K562 (cell line): ENCODE measurements around the gene DROSHA. TPM values are rescaled to one million over a fixed set of nuclear protein-coding genes. Genes with fewer than 3 reads are reported as not detected.

Experiments used
- ATAC-seq: fragments of 200-7000 bp; cut with Tn5 transposase; 3 replicates; pipeline ENCODE4 v1.9.1; 2020; ENCODE audit warnings: moderate library complexity
- BruUV-seq: library from RNA; stranded (reverse); fragments of 400-500 nt; replicated peaks from 2 replicates; lab custom pipeline; 2021; lab: Mats Ljungman, UMichigan
- CTCF ChIA-PET: fragments of 300-600 bp; formaldehyde crosslinking; extraction: SDS; loops from one replicate; lab custom pipeline; 2021; ENCODE audit warnings: low intra/inter-chr PET ratio; lab: Yijun Ruan, JAX
- POLR2A ChIA-PET: fragments of 300-600, 350-650 bp; sonication (Branson Sonifier 250); formaldehyde crosslinking; extraction: SDS; loops from one replicate; lab custom pipeline; 2021; ENCODE audit warnings: antibody characterized with exemption, inconsistent platforms; lab: Yijun Ruan, JAX
- DNase-seq, 4 experiments: peaks; one replicate each; pipeline versions ENCODE4 v3.0.0 to v3.0.0-alpha.2; 2011 to 2018; ENCODE audit warnings: low spot score in 3 of 4, mixed read lengths in 3 of 4; ENCODE audit errors: extremely low read depth in 1 of 4
- FAIRE-seq: peaks from 2 replicates; lab custom pipeline; 2011; peaks lifted over from hg19 to GRCh38; lab: Jason Lieb, UNC
- H2AFZ ChIP-seq: 2 replicates; pipeline ENCODE4 v1.6.0; 2011; ENCODE audit warnings: low read depth, low read length, control low read depth, inconsistent platforms
- H3K27ac ChIP-seq: fragments of 200-600 bp; 3 replicates; pipeline ENCODE4 v1.8.0; 2011; ENCODE audit warnings: low read depth, mild to moderate bottlenecking, control low read depth, inconsistent platforms, low read length, moderate library complexity, mixed read lengths; ENCODE audit errors: extremely low read depth
- H3K27me3 ChIP-seq, 2 experiments: fragments of 300-600 bp in 1 of 2; 2 replicates in 1 of 2; 3 replicates in 1 of 2; pipeline versions ENCODE4 v1.6.0 to v1.8.0; 2011; ENCODE audit warnings: inconsistent platforms in 2 of 2, low read length in 2 of 2, mild to moderate bottlenecking in 1 of 2, mixed read lengths in 1 of 2, moderate library complexity in 1 of 2; ENCODE audit not compliant: control insufficient read depth in 2 of 2, insufficient read depth in 2 of 2
- H3K36me3 ChIP-seq: fragments of 300-600 bp; 3 replicates; pipeline ENCODE4 v1.8.0; 2011; ENCODE audit warnings: mild to moderate bottlenecking, low read length, inconsistent platforms; ENCODE audit not compliant: control insufficient read depth, insufficient read depth
- H3K4me1 ChIP-seq, 2 experiments: fragments of 200-600 bp in 1 of 2; replicated peaks in 1 of 2; 2 replicates in 1 of 2; 3 replicates in 1 of 2; pipeline versions ENCODE4 v1.5.1 to v1.8.0; 2011; ENCODE audit warnings: inconsistent platforms in 2 of 2, low read length in 2 of 2, mild to moderate bottlenecking in 1 of 2, mixed read lengths in 1 of 2, moderate library complexity in 1 of 2; ENCODE audit not compliant: control insufficient read depth in 2 of 2, insufficient read depth in 2 of 2
- H3K4me2 ChIP-seq: 2 replicates; pipeline ENCODE4 v1.6.1; 2011; ENCODE audit warnings: low read length, control low read depth, inconsistent platforms, mixed read lengths; ENCODE audit not compliant: insufficient read depth
- H3K4me3 ChIP-seq: fragments of 200-600 bp; sonication (generic), shearing (Covaris generic); 2 replicates; pipeline ENCODE4 v1.5.1; 2016; ENCODE audit warnings: control low read depth, inconsistent platforms
- H3K79me2 ChIP-seq: fragments of 200-600 bp; 3 replicates; pipeline ENCODE4 v1.8.0; 2011; ENCODE audit warnings: low read length, inconsistent platforms; ENCODE audit not compliant: control insufficient read depth, insufficient read depth
- H3K9ac ChIP-seq, 2 experiments: 2 replicates each; pipeline versions ENCODE4 v1.6.0 to v1.6.1; 2011; ENCODE audit warnings: low read depth in 2 of 2, low read length in 2 of 2, control low read depth in 1 of 2, inconsistent platforms in 1 of 2, mild to moderate bottlenecking in 1 of 2, mixed read lengths in 1 of 2; ENCODE audit not compliant: insufficient read depth in 1 of 2
- H3K9me1 ChIP-seq: one replicate; pipeline ENCODE4 v1.6.0; 2011; ENCODE audit warnings: inconsistent platforms, mild to moderate bottlenecking, low read length, moderate library complexity; ENCODE audit not compliant: control insufficient read depth, insufficient read depth
- H3K9me3 ChIP-seq: replicated peaks from 2 replicates; pipeline ENCODE4 v1.5.1; 2011; ENCODE audit warnings: low read depth, low read length, inconsistent platforms; ENCODE audit not compliant: control insufficient read depth, insufficient read depth
- H4K20me1 ChIP-seq: replicated peaks from 2 replicates; pipeline ENCODE4 v1.6.1; 2011; ENCODE audit warnings: low read length, inconsistent platforms, mixed read lengths; ENCODE audit not compliant: control insufficient read depth, insufficient read depth
- ELF1 ChIP-seq: fragments of 200-800 bp; sonication (Bioruptor generic); IDR thresholded peaks from 2 replicates; pipeline ENCODE4 v1.6.1; 2016; ENCODE audit warnings: missing genetic modification characterization, missing compliant biosample characterization
- EZH2 ChIP-seq: IDR thresholded peaks from 2 replicates; pipeline ENCODE4 v1.6.1; 2012; ENCODE audit warnings: low read depth, mild to moderate bottlenecking, inconsistent platforms, low read length, borderline replicate concordance
- GABPB1 ChIP-seq: sonication (generic); formaldehyde crosslinking; IDR thresholded peaks from 2 replicates; pipeline ENCODE4 v1.8.0; 2022; ENCODE audit warnings: mild to moderate bottlenecking, missing genetic modification reagents
- PHB2 ChIP-seq: fragments of 450-650 bp; IDR thresholded peaks from 2 replicates; pipeline ENCODE4 v1.6.1; 2017; ENCODE audit warnings: low read depth
- POLR2A ChIP-seq: fragments of 450-650 bp; conservative IDR thresholded peaks from 2 replicates; pipeline ENCODE4 v1.6.1; 2016
- SIN3B ChIP-seq: fragments of 450-650 bp; IDR thresholded peaks from 2 replicates; pipeline ENCODE4 v1.6.1; 2017; ENCODE audit warnings: low read depth, mild to moderate bottlenecking, moderate library complexity
- SP1 ChIP-seq: sonication (generic); formaldehyde crosslinking; IDR thresholded peaks from 2 replicates; pipeline ENCODE4 v1.8.1; 2022; ENCODE audit warnings: mild to moderate bottlenecking, missing genetic modification reagents
- XRCC5 ChIP-seq: fragments of 200-400 bp; formaldehyde crosslinking; IDR thresholded peaks from 2 replicates; pipeline ENCODE4 v1.6.1; 2017; ENCODE audit warnings: low read depth, mild to moderate bottlenecking, low read length
- ZNF431 ChIP-seq: sonication (generic); formaldehyde crosslinking; IDR thresholded peaks from 2 replicates; pipeline ENCODE4 v1.8.0; 2022; ENCODE audit warnings: mild to moderate bottlenecking, missing genetic modification reagents
- WGBS: fragments of 100-300 bp; shearing (Covaris generic); methylation state at CpG from one replicate; pipeline ENCODE4 v1.1.6; 2016; ENCODE audit warnings: low coverage, mixed read lengths; ENCODE audit not compliant: insufficient coverage; ENCODE audit errors: missing lambda C conversion rate; 5-methylcytosine and 5-hydroxymethylcytosine counted together
- in situ Hi-C: fragments of 300-500 bp; cut with MboI; formaldehyde crosslinking; loops from 4 replicates; pipeline ENCODE4 v1.15.0; 2018; ENCODE audit warnings: inconsistent platforms, mixed read lengths
- intact Hi-C: fragments of 100-400 bp; cut with micrococcal nuclease; formaldehyde crosslinking; loops from 2 replicates; pipeline ENCODE4 v1.14.2; 2022
- polyA plus RNA-seq, 8 experiments: library from polyadenylated mRNA; depleted of rRNA in 4 of 8; stranded (reverse) in 5 of 8; unstranded in 3 of 8; fragments of >200 nt; fragmentation: Nextera tagmentation in 2 of 8; fragmentation: Illumina TruSeq in 1 of 8; extraction: Ambion mirVana in 2 of 8; extraction: Trizol in 1 of 8; gene quantifications; 2 replicates each; pipeline versions ENCODE4 v1.2.1 to v1.2.3, GENCODE V29; 2011 to 2014; ENCODE audit warnings: inconsistent platforms in 1 of 8, missing spikeins in 1 of 8
- total RNA-seq, 7 experiments: library from RNA; depleted of rRNA in 6 of 7; stranded (reverse); fragments of >200 nt in 6 of 7; fragmentation: Illumina TruSeq in 2 of 7; extraction: Trizol in 2 of 7; gene quantifications; 2 replicates each; pipeline versions ENCODE4 v1.2.1 to v1.2.3, GENCODE V29; 2011 to 2021; ENCODE audit warnings: low replicate concordance in 1 of 7
- TF ChIP-seq, protein P1 (sequence below): fragments of 450-650 bp; IDR thresholded peaks from 2 replicates; pipeline ENCODE4 v1.7.0; 2016; ENCODE audit warnings: borderline replicate concordance
- TF ChIP-seq, protein P2 (sequence below): fragments of 250-450 bp; sonication (Bioruptor Pico); IDR thresholded peaks from 2 replicates; pipeline ENCODE4 v1.5.0; 2021; ENCODE audit warnings: mild to moderate bottlenecking, moderate library complexity

DROSHA gene
- total and polyA plus RNA-seq, 9 of the 15 experiments (the other 6 are each of a cell fraction or from before 2014, with no cell fraction given), result 52.5 to 109 (median 68.9) TPM

DNA sequence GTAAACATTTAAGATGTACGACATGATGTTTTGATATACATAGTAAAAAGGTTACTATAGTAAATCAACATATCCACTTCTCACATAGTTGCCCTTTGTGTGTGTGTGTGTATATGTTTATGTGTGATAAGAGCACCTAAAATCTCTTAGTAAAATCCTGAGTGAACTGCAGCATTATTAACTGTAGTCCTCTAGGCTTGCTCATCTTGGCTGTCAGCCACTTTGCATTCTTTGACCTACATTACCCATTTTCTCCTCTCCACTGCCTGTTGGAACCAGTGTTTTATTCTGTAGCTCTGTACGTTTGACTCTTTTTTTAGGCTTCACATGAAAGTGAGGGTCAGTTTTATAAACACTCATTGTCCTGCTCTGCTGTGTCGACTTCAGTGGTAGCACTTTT lies 24.6 kb upstream of the DROSHA start:
- FAIRE-seq (no peak), ATAC-seq (no peak), DNase-seq (no peak)
- ChIA-PET POLR2A (no interaction called here), CTCF (no interaction called here)
- in situ Hi-C loops (no loop called here), intact Hi-C loops (no loop called here)
- Histone ChIP-seq H3K9ac (no peak overlapping the region), H3K27me3 (no peaks in the 10 kb centered on the region), H3K9me3 (no peaks in the 10 kb centered on the region), H3K27ac (no peak overlapping the region), H3K4me2 (no peak overlapping the region), H2AFZ (no peak overlapping the region), H4K20me1 (no peaks in the 10 kb centered on the region), H3K79me2 (no peaks in the 10 kb centered on the region), H3K9me1 (no peaks in the 10 kb centered on the region), H3K36me3 (peaks cover 46% of the 10 kb centered on the region; the same call in 2 of the 3 replicates), H3K4me1 (no peaks in the 10 kb centered on the region), H3K4me3 (no peak overlapping the region)
- 75% methylated on average over 3 of the region's 3 CpGs for WGBS
- BruUV-seq, result no TSS peak
- TF ChIP-seq POLR2A, result peak; percentile 34; the same call in 1 of the 2 replicates
- TF ChIP-seq, protein P1, sequence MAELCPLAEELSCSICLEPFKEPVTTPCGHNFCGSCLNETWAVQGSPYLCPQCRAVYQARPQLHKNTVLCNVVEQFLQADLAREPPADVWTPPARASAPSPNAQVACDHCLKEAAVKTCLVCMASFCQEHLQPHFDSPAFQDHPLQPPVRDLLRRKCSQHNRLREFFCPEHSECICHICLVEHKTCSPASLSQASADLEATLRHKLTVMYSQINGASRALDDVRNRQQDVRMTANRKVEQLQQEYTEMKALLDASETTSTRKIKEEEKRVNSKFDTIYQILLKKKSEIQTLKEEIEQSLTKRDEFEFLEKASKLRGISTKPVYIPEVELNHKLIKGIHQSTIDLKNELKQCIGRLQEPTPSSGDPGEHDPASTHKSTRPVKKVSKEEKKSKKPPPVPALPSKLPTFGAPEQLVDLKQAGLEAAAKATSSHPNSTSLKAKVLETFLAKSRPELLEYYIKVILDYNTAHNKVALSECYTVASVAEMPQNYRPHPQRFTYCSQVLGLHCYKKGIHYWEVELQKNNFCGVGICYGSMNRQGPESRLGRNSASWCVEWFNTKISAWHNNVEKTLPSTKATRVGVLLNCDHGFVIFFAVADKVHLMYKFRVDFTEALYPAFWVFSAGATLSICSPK, result no peak

DNA sequence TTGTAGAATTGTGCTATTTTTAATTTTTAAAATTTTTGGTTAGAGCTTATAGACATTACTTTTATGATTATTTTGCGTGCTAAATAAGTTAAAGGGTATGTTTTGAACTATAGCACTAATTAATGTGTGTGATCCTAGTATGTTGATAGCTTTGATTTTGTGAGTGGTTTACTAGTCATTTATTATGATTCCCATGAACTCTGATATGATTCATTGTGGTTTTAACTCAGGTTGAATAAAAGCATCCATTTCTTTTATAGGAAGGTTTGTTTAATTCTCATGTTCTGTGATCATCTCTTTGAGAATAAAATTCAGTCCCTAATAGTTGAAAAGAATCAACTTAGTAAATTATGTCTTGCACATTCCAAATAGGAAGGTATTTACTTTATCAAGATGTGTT lies 22.7 kb upstream of the DROSHA start:
- Histone ChIP-seq H3K79me2 (no peaks in the 10 kb centered on the region), H2AFZ (no peak overlapping the region), H3K36me3 (peaks cover 56% of the 10 kb centered on the region), H3K9ac (no peak overlapping the region), H3K27ac (no peak overlapping the region), H3K9me1 (no peaks in the 10 kb centered on the region), H3K4me1 (no peaks in the 10 kb centered on the region), H3K4me2 (no peak overlapping the region), H3K4me3 (no peak overlapping the region), H3K9me3 (no peaks in the 10 kb centered on the region), H4K20me1 (no peaks in the 10 kb centered on the region), H3K27me3 (no peaks in the 10 kb centered on the region)
- intact Hi-C loops (no loop called here), in situ Hi-C loops (no loop called here)
- FAIRE-seq, result no peak
- ATAC-seq, result no peak
- WGBS, result 95% methylated on average over 1 of the region's 1 CpG
- DNase-seq, result no peak
- POLR2A ChIA-PET, result interaction anchor here (1.0 kb wide), 1 partner anchor 10 kb away, joined by 3 read pairs; no protein-coding TSS in a partner anchor
- CTCF ChIA-PET, result no interaction called here
- no TSS peak for BruUV-seq
- TF ChIP-seq ZNF431 (CRISPR knock-in tag), result no peak
- no peak for TF ChIP-seq SP1 (CRISPR knock-in tag)
- TF ChIP-seq GABPB1 (CRISPR knock-in tag), result no peak
- no peak for TF ChIP-seq ELF1 (tag)
- TF ChIP-seq PHB2, result no peak
- TF ChIP-seq XRCC5, result no peak
- no peak for TF ChIP-seq SIN3B
- TF ChIP-seq, protein P2, sequence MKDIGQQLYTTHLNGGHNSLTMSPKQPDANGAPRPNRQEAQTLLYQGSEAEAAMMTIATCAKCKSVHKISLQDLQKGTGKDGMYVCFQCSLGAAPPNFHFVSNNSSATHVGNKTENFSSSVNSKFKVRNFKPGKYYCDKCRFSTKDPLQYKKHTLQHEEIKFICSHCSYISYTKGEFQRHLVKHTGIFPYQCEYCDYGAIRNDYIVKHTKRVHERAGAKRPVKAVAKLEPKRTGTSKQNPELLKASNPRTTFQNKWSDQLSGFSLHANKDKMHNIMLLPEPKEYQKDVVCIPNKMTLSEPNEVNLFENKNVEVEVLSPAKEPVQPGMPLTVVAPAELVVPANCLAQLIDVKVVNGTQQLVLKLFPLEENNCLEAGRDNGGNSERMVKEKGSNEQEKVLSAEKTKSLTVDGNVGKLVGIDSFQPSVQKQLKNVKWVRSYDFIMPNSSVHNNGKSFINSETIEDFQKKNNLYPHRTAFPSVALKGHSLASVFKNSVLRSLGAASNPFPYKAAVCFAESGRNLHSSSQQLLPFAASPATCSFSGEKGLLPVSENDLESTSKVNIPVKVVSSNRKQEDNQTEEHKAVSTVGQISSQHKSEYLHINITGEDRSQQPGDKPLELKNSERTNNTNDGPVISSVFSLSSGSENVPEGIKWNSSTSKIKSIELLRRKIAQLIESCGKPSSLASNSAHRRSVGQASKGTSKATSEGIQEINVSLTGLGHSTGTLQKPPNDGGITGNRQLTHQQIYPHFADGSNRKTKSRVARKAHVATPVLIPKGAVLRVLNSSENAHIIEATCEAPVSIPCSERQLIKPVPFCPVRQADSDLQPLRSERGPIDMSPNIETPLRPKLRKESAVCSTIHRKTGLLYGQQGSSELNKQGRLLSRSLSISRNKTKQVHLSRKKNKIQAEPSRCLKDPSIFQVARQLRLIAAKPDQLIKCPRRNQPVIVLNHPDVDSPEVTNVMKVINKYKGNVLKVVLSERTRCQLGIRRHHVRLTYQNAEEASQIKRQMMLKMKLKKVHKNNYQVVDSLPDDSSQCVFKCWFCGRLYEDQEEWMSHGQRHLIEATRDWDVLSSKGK (CRISPR knock-in tag), result no peak
- no peak for TF ChIP-seq EZH2
